A673 (cell line): Measurements from ENCODE around the gene P2RY6. TPM values are rescaled to one million over a fixed set of nuclear protein-coding genes. Genes with fewer than 3 reads are reported as not detected.

Source experiments
- BruUV-seq: library from RNA; stranded (reverse); fragments of 400-500 nt; replicated peaks from 2 replicates; lab custom pipeline; 2021; lab: Mats Ljungman, UMichigan
- CTCF ChIA-PET: fragments of 300-600 bp; sonication (Branson Sonifier 250); formaldehyde crosslinking; loops from one replicate; lab custom pipeline; 2022; ENCODE audit warnings: antibody characterized with exemption; lab: Charles Lee
- POLR2A ChIA-PET: fragments of 300-600 bp; sonication (Branson Sonifier 250); formaldehyde crosslinking; loops from one replicate; lab custom pipeline; 2022; ENCODE audit warnings: antibody characterized with exemption; ENCODE audit not compliant: low non-redundant PET; lab: Charles Lee
- DNase-seq: peaks from one replicate; pipeline ENCODE4 v3.0.0-alpha.2; 2015; ENCODE audit warnings: low spot score
- H3K27ac ChIP-seq: fragments of 200-600 bp; sonication (generic); 2 replicates; pipeline ENCODE4 v1.5.1; 2016; ENCODE audit warnings: mixed run types, low read depth, mild to moderate bottlenecking, mixed read lengths, antibody characterized with exemption, low read length; ENCODE audit not compliant: poor library complexity, severe bottlenecking
- H3K27me3 ChIP-seq: fragments of 200-600 bp; sonication (generic); replicated peaks from 2 replicates; pipeline ENCODE4 v1.6.1; 2017; ENCODE audit warnings: mixed run types, low read depth, mild to moderate bottlenecking, mixed read lengths, antibody characterized with exemption, low read length; ENCODE audit not compliant: insufficient read depth, poor library complexity
- H3K36me3 ChIP-seq: fragments of 200-600 bp; sonication (generic); 2 replicates; pipeline ENCODE4 v1.6.1; 2016; ENCODE audit warnings: mixed run types, mild to moderate bottlenecking, mixed read lengths, antibody characterized with exemption, low read length; ENCODE audit not compliant: insufficient read depth, poor library complexity, severe bottlenecking
- H3K4me1 ChIP-seq: fragments of 200-600 bp; sonication (generic); 2 replicates; pipeline ENCODE4 v1.6.1; 2017; ENCODE audit warnings: mixed run types, mild to moderate bottlenecking, mixed read lengths, antibody characterized with exemption, low read length; ENCODE audit not compliant: insufficient read depth, poor library complexity, severe bottlenecking
- H3K4me3 ChIP-seq: fragments of 200-600 bp; sonication (generic); 2 replicates; pipeline ENCODE4 v1.5.1; 2016; ENCODE audit warnings: low read depth, mixed run types, mild to moderate bottlenecking, mixed read lengths, low read length; ENCODE audit not compliant: poor library complexity, severe bottlenecking
- H3K9me3 ChIP-seq: fragments of 200-600 bp; sonication (generic); 2 replicates; pipeline ENCODE4 v1.6.1; 2016; ENCODE audit warnings: mixed run types, low read depth, mild to moderate bottlenecking, mixed read lengths, antibody characterized with exemption, low read length; ENCODE audit not compliant: poor library complexity, severe bottlenecking
- CTCF ChIP-seq: fragments of 300-800, 200-600 bp; sonication (generic); conservative IDR thresholded peaks from 2 replicates; pipeline ENCODE4 v1.5.1; 2017; ENCODE audit warnings: low read depth, mild to moderate bottlenecking, antibody characterized with exemption, low read length, moderate library complexity, mixed read lengths
- EZH2 ChIP-seq: fragments of 200-600 bp; sonication (generic); IDR thresholded peaks from 2 replicates; pipeline ENCODE4 v1.6.1; 2017; ENCODE audit warnings: borderline replicate concordance, low read depth, mild to moderate bottlenecking, mixed read lengths, antibody characterized with exemption, low read length; ENCODE audit not compliant: poor library complexity, severe bottlenecking
- intact Hi-C: fragments of 100-400 bp; cut with micrococcal nuclease; formaldehyde crosslinking; loops from one replicate; pipeline ENCODE4 v1.10.0; 2022; ENCODE audit not compliant: unreplicated experiment
- total RNA-seq: library from RNA; stranded (reverse); gene quantifications from 2 replicates; pipeline ENCODE4 v1.2.3, GENCODE V29; 2021

Gene P2RY6
- total RNA-seq, 1 experiment from 2014 or later = 0.43 TPM

DNA sequence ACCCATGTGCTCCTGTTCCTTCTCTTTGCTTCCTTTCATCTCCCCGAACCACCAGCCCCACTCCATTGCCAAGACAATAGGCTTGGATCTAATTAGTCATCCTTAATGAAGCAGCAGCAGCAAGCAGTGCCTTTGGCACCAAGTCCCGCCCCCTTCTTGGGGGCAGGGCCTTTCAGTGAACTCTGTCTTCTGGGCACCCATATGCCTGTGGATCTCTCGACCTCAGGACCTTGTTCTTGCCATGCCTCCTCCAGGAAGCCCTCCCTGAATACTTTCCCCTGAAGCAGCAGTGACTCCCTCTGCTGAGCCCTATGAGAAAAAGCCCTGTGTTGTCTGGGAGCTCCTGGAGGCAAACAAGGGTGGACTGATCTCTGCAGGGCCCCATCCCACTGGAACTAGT lies 68.0 kb downstream of the P2RY6 start:
- intact Hi-C loops = no loop called here
- no TSS peak for BruUV-seq
- POLR2A ChIA-PET = no interaction called here
- Histone ChIP-seq H3K27ac (no peak overlapping the region), H3K27me3 (no peaks in the 10 kb centered on the region), H3K9me3 (no peaks in the 10 kb centered on the region), H3K4me1 (peaks cover 3% of the 10 kb centered on the region), H3K36me3 (no peaks in the 10 kb centered on the region), H3K4me3 (no peak overlapping the region)
- TF ChIP-seq EZH2 (no peak), CTCF (no peak)
- CTCF ChIA-PET = interaction anchor here (1.5 to 2.4 kb wide), 2 partner anchors 11 to 33 kb away, joined by 6 to 10 read pairs; no protein-coding TSS in a partner anchor
- no peak for DNase-seq

DNA sequence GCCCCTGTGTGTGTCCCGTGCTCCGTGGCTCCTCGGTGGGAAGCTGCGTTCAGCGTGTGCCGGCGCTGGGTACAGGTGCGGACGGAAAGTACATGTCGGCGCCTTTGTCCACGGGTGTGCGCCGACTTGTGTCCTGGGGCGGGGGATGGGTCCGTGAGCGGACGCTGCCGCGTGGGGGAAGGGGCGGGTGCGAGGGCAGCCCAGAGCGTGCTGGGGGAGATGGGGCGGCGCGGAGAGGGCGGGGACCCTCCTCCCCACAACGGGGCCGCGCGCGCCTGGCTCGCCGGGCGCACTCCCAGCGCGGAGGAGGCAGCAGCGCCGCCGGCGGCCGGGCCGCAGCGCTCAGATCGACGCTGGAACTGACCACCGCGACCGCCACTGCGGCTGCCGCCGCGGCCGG lies 70.5 kb downstream of the P2RY6 start:
- TF ChIP-seq CTCF (no peak), EZH2 (no peak)
- Histone ChIP-seq H3K4me3 (peak overlapping the region; percentile 12), H3K27me3 (no peaks in the 10 kb centered on the region), H3K36me3 (no peaks in the 10 kb centered on the region), H3K4me1 (no peaks in the 10 kb centered on the region), H3K27ac (no peak overlapping the region), H3K9me3 (no peaks in the 10 kb centered on the region)
- DNase-seq = no peak
- POLR2A ChIA-PET = no interaction called here
- CTCF ChIA-PET = interaction anchor here (2.4 kb wide), 1 partner anchor 8 kb away, joined by 10 read pairs; no protein-coding TSS in a partner anchor
- no TSS peak for BruUV-seq
- intact Hi-C loops = no loop called here

DNA sequence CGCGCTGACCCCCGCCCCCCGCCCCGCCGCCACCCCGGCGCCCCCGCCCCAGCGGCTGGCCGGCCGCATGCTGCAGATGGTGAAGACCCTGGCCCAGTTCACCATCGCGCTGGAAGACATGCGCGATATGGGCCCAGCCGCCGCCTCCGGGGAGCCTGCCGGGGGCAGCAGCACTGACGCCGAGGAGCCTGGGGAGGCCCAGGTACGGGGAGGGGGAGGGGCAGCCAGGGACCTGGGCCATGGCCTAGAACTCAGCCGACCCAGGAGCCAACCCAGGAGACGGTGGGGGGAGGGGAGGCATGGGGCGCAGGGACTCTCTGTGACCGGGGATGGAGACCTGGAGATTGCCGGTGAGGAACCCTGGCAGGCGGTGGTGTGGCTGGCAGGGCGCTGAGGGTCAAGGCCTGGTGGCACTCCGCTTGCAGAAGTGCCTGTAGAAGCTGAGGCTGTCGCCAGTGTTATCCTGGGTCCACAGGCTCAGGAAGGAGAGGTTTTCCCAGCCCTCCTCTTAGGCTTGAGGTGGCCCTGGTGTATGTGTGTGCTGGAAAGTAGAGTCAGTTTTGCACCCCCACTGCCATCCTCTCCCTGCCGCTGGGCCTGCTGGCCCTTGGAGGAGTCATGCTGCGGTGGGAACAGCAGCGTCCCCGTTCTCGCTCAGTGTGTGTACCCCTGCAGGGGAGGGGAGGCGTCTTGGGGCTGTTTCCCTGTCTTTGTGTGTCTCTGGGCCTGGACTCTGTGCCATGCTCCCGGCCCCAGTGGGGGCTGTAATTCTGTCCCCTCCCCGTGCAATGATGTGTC lies 71.1 kb downstream of the P2RY6 start:
- BruUV-seq = no TSS peak
- TF ChIP-seq EZH2 (no peak), CTCF (no peak)
- DNase-seq = no peak
- Histone ChIP-seq H3K36me3 (no peaks in the 10 kb centered on the region), H3K27ac (no peak overlapping the region), H3K4me1 (no peaks in the 10 kb centered on the region), H3K4me3 (no peak overlapping the region), H3K9me3 (no peaks in the 10 kb centered on the region), H3K27me3 (no peaks in the 10 kb centered on the region)
- POLR2A ChIA-PET = no interaction called here
- CTCF ChIA-PET = no interaction called here
- intact Hi-C loops = no loop called here
